Measurements from ENCODE around the gene ABR.
"Not testable (repeated sequence)": the region's sequence is repeated elsewhere in the genome, so short reads cannot be mapped to it uniquely, and the experiment has no call there.

Gene ABR

GRCh38 chr17:1201132-1201702 is 21.4 kb upstream of the ABR start:
- no peak for DNase-seq (ENCODE audit: low read depth, low spot score)

- DNase-seq (ENCODE audit: low read depth, low spot score), result not testable (repeated sequence)
Measured at GRCh38 chr17:1199271-1199743, 19.5 kb upstream of the ABR start.

DNA sequence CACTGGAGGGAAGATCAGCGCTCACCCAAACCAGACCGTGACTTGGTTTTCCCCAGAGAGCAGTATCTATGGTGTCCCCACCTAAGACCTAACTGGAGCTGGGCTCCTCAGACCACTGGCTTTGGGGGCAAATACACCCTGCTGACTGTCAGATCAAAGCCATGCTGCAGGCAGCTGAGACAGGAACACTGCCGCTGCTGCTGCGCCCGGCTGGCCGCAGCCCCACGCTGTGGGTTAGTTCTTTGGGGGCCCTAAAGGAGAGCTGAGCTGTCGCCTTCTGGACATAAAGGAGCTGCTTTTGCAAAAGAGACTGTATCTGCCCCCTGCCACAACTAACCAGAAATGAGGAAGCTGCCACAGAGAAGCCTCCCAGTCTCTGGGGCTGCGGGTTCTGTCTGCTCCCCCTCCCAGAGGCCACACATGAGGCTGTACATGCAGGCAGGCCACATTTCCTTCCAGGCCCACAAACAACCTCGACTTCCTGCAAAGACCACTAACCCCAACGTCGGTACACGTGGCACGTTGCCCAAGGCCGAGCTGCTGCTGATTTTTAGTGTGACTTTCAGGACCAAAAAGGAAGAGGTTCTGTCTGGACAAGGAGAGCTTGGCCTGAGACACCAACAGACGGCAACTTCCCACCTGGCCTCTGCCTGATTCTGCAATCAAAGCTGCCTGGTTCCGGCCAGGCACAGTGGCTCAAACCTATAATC is 18.2 kb upstream of the ABR start:
- DNase-seq (ENCODE audit: low read depth, low spot score), result no peak

DNA sequence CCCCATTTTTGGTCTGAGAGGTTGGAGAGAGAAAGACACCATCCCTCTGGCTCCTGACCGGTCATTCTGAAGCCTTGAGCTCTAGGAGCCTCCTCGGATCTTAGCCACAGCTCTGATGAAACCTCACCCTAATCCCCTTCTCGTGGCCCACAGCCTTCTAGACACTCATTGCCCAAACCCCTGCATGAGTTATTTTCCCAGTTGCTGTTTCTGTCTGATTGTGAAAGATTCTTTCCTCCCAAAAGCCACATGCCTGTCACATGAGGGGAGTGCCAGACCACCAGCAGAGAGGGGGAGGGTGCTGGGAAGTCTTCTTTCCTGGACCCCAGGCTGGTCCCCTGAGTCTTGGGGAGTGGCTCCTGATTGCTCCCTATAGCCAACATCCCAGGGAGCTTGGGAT is 17.6 kb upstream of the ABR start:
- no peak for DNase-seq (ENCODE audit: low read depth, low spot score)

DNA sequence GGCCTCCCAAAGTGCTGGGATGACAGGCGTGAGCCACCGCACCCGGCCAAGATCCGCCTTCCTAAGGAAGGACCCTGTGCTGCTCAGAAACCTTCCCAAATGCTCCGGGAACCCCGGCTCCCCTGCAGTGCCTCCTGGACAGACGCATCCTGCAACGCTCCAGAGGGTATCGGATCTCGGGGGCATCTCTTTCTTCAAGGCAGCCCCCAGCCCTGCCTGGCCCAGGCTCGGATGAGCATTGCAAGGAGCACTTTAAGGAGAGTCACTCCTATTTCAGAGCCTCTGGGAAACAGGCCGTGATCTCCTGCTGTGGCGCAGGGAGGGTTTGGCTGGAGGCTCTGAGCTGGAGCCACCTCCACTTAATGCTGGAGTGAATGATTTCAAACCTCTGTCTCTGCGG is 17.2 kb upstream of the ABR start:
- DNase-seq (ENCODE audit: low read depth, low spot score), result no peak

DNA sequence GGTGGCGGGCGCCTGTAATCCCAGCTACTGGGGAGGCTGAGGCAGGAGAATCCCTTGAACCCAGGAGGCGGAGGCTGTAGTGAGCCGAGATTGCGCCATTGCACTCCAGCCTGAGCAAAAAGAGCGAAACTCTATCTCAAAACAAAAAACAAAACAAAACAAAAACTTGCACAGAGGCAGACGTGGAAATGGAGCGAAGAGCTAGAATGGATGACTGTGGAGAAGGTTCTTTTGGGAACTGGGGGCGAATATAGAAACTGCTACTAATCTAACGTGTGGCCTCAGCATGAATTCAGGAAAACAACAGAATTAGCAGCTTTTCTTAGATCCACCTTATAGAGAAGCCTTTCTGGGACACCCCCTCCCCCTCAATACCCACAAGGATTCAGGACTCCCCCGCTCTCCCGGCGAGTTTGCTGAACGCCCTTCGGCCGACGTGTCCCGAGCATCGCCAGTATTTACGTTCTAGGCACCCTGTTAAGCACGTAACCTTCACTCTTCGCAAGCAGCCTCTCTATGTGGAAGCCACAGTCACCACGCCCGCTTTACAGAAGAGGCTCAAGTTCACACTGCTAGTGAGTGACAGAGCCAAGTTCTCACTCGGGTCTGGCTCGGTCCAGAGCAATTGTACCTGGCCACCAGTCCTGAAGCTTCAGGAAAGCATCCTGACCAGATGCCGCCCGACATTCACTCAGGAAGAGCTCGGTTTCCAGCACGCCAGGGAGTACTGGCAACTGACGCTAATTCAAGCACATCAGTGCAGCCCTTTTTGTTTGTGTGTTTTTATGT is 13.3 kb upstream of the ABR start:
- no peak for DNase-seq (ENCODE audit: low read depth, low spot score)

GRCh38 chr17:1190751-1191331 is 11.1 kb upstream of the ABR start:
- DNase-seq (ENCODE audit: low read depth, low spot score), result no peak

GRCh38 chr17:1188812-1189504 is 9.2 kb upstream of the ABR start:
- no peak for DNase-seq (ENCODE audit: low read depth, low spot score)

- peak; percentile 37 for DNase-seq (ENCODE audit: low read depth, low spot score)
Measured at GRCh38 chr17:1186923-1187771, 7.4 kb upstream of the ABR start.

DNA sequence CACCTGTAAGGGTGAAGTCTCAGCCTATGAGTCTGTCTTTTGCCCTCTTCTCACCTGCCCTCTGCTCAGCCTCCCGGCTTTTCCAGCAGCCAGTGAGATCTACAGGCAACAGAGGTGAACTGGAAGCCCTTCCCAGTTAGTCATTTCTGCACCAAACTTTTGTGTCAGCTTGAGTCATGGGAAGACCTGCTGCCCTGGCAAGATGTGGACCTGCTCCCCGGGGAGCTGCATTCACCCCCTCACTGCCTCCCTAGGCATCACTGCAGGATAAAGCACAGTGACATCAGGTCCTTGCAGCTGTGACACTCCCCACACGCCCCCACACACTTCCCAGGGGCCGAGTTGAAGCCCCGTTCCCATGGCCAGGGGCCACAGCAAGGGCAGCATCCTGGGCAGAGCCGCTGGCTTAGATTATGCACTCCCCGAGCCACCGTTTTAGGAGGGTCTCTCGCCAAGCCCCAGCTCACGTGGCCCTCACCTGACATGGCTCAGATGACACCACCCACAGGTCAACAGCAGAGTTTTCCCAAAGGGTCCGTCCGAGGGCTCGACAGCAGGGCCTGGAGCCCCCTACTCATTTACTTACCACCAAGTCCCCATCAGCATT is 6.5 kb upstream of the ABR start:
- no peak for DNase-seq (ENCODE audit: low read depth, low spot score)

DNA sequence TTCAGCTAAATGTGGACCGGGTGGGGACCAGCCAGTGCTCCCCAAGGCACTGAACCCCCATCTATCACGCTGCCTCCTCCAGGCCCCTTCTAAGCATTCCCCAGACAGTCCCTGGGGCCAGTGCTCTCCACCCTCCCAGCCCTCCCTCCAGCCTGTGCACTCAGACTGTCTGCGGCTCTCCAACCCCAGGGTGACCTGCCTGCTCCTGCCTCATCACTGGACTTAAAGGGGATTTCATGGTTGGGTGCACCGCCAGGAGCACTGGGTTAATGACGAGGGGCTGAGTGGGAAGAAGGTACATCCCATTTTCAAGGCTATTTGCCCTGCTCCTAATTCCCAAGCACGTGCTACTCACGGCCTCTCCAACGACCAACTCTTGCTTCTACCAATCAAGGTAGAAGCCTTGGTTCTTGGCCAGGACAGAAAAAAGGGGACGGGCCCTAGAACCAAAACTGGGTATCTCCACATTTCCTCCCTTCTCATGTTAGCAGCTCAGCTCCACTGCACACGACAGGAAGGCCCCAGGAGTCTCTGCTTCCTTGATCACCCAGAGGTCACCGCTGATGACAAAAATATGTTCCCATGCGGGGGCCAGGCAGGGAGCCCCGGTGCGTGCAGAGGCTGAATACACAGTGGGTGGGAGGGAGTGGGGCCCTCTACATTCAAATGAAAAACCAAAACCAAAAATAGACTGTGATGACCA is 3.5 kb upstream of the ABR start:
- DNase-seq (ENCODE audit: low read depth, low spot score), result no peak

DNA sequence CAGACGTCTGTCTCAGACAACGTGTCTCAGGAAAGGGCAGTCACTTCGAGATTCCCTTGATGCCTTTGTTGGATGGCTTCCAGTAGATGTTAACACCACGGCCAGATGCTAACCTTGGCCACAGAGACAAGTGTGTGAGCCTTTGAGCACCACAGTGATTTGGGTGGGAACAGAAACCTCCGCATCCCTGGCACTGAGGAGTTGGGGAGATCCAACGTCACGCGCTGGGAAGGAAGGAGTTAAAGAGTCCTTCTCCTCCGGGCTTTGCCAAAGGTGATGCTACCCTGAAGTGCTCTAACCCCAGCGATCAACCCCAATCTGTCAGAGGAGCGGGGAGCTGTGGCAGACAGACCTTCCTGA is 3.0 kb upstream of the ABR start:
- DNase-seq (ENCODE audit: low read depth, low spot score), result no peak

GRCh38 chr17:1181753-1182137 is 2.0 kb upstream of the ABR start:
- DNase-seq (ENCODE audit: low read depth, low spot score), result no peak

GRCh38 chr17:1180958-1181752 is 1.4 kb upstream of the ABR start:
- no peak for DNase-seq (ENCODE audit: low read depth, low spot score)

GRCh38 chr17:1179112-1179817 is 516 bp downstream of the ABR start:
- no peak for DNase-seq (ENCODE audit: low read depth, low spot score)

- no peak for DNase-seq (ENCODE audit: low read depth, low spot score)
Measured at GRCh38 chr17:1177016-1177700, 2.6 kb downstream of the ABR start.

- DNase-seq (ENCODE audit: low read depth, low spot score), result no peak
Measured at GRCh38 chr17:1174263-1174880, 5.4 kb downstream of the ABR start.

All from activated CD4-positive, CD25-positive, alpha-beta regulatory T cell treated with anti-CD3 and anti-CD28 coated beads, Interleukin-2, amount 50 U/mL, for 16 hours (primary cell).